Muscle of back (tissue), 13 donors: Measurements from ENCODE around the gene AMMECR1L. TPM values are rescaled to one million over a fixed set of nuclear protein-coding genes. Genes with fewer than 3 reads are reported as not detected.
A peak's percentile ranks its signal among the peaks of the same experiment; 100 is the strongest.
"Not testable (repeated sequence)": the region's sequence is repeated elsewhere in the genome, so short reads cannot be mapped to it uniquely, and the experiment has no call there.

ENCODE experiments used
- DNase-seq, 3 donors: peaks; one replicate each; pipeline versions ENCODE4 v3.0.0 to v3.0.0-alpha.2; 2013
- long read RNA-seq, 9 donors: transcript quantifications; one replicate each; lab custom pipeline, GENCODE V29; 2026
- polyA plus RNA-seq, 10 donors: library from polyadenylated mRNA; unstranded; fragments of 120-200 nt; gene quantifications; one replicate each; pipeline ENCODE4 v1.2.1, GENCODE V29; 2013; ENCODE audit not compliant: insufficient read length in 10 of 10

AMMECR1L gene
- polyA plus RNA-seq: 10 to 100 TPM; 12.8 to 17.9 (median 15.3) TPM
- long read RNA-seq, donor 1, full-length matches to known transcripts: 1 of 1 reads
- long read RNA-seq, donor 1, partial matches to known transcripts: 0 of 1 reads
- long read RNA-seq, donor 1, other reads (novel, unspliced or antisense): 0 of 1 reads
- long read RNA-seq, donor 2: 0 reads
- long read RNA-seq, donor 3: 0 reads
- long read RNA-seq, donor 4, full-length matches to known transcripts: 2 of 2 reads
- long read RNA-seq, donor 4, partial matches to known transcripts: 0 of 2 reads
- long read RNA-seq, donor 4, other reads (novel, unspliced or antisense): 0 of 2 reads
- long read RNA-seq, donor 5, full-length matches to known transcripts: 3 of 3 reads
- long read RNA-seq, donor 5, partial matches to known transcripts: 0 of 3 reads
- long read RNA-seq, donor 5, other reads (novel, unspliced or antisense): 0 of 3 reads
- long read RNA-seq, donor 6, partial matches to known transcripts: 5 of 5 reads
- long read RNA-seq, donor 6, other reads (novel, unspliced or antisense): 0 of 5 reads
- long read RNA-seq, donor 7, full-length matches to known transcripts: 1 of 1 reads
- long read RNA-seq, donor 7, partial matches to known transcripts: 0 of 1 reads
- long read RNA-seq, donor 7, other reads (novel, unspliced or antisense): 0 of 1 reads
- long read RNA-seq, donor 8, full-length matches to known transcripts: 1 of 1 reads
- long read RNA-seq, donor 8, partial matches to known transcripts: 0 of 1 reads
- long read RNA-seq, donor 8, other reads (novel, unspliced or antisense): 0 of 1 reads
- long read RNA-seq, donor 9: 0 reads

- DNase-seq: peak; percentile 62 to 94 (median 79)
Observed at GRCh38 chr2:127885780-127886592, at the start of gene AMMECR1L. Gene AMMECR1L (minus strand): TSS chr2:127885956. CDS start chr2:127874234, 11,722 bp downstream.

- no peak for DNase-seq
Observed at GRCh38 chr2:127935337-127935736, 49.6 kb upstream of the AMMECR1L start.

- peak in 1 of 3 donors; percentile 33 for DNase-seq
Observed at GRCh38 chr2:127932199-127932876, 46.6 kb upstream of the AMMECR1L start.

GRCh38 chr2:127929449-127929848, 43.7 kb upstream of the AMMECR1L start:
- DNase-seq: no peak

- DNase-seq: no peak
Observed at GRCh38 chr2:127927384-127927783, 41.6 kb upstream of the AMMECR1L start.

GRCh38 chr2:127917916-127918315, 32.2 kb upstream of the AMMECR1L start:
- no peak for DNase-seq

- no peak for DNase-seq
Observed at GRCh38 chr2:127913808-127914457, 28.2 kb upstream of the AMMECR1L start.

- no peak for DNase-seq
Observed at GRCh38 chr2:127911737-127912136, 26.0 kb upstream of the AMMECR1L start.

GRCh38 chr2:127910415-127910814, 24.7 kb upstream of the AMMECR1L start:
- no peak for DNase-seq

GRCh38 chr2:127909019-127909418, 23.3 kb upstream of the AMMECR1L start:
- no peak for DNase-seq

- not testable (repeated sequence) for DNase-seq
Observed at GRCh38 chr2:127907733-127908400, 22.1 kb upstream of the AMMECR1L start.

GRCh38 chr2:127906206-127906926, 20.6 kb upstream of the AMMECR1L start:
- DNase-seq: no peak

GRCh38 chr2:127901339-127902056, 15.7 kb upstream of the AMMECR1L start:
- DNase-seq: peak in 2 of 3 donors; percentile 42 to 53

GRCh38 chr2:127897531-127898211, 11.9 kb upstream of the AMMECR1L start:
- no peak for DNase-seq

GRCh38 chr2:127893494-127893893, 7.7 kb upstream of the AMMECR1L start:
- no peak for DNase-seq

GRCh38 chr2:127893033-127893432, 7.3 kb upstream of the AMMECR1L start:
- DNase-seq: no peak

GRCh38 chr2:127891811-127892210, 6.1 kb upstream of the AMMECR1L start:
- DNase-seq: no peak

GRCh38 chr2:127890756-127891155, 5.0 kb upstream of the AMMECR1L start:
- not testable (repeated sequence) for DNase-seq
